Occipital lobe (tissue), 2 donors: ENCODE results near the gene OXLD1. TPM values are rescaled to one million over a fixed set of nuclear protein-coding genes. Genes with fewer than 3 reads are reported as not detected.

Experiments
- DNase-seq: peaks from one replicate; lab custom pipeline; 2025; lab: John Stamatoyannopoulos, UW
- total RNA-seq: library from RNA; depleted of rRNA; stranded (reverse); fragments of >200 nt; gene quantifications from one replicate; pipeline ENCODE4 v1.2.3, GENCODE V29; 2014

Gene OXLD1
- total RNA-seq, 1 donor from 2014 or later = 5.5 TPM

GRCh38 chr17:81655378-81656117 is 10.9 kb downstream of the OXLD1 start:
- no peak for DNase-seq

- no peak for DNase-seq
Measured at GRCh38 chr17:81652906-81653771, 13.3 kb downstream of the OXLD1 start.

GRCh38 chr17:81651692-81652091 is 14.7 kb downstream of the OXLD1 start:
- no peak for DNase-seq

GRCh38 chr17:81650951-81651350 is 15.5 kb downstream of the OXLD1 start:
- DNase-seq = no peak

- DNase-seq = no peak
Measured at GRCh38 chr17:81648707-81649085, 17.7 kb downstream of the OXLD1 start.

GRCh38 chr17:81648013-81648706 is 18.2 kb downstream of the OXLD1 start:
- no peak for DNase-seq

GRCh38 chr17:81647640-81648012 is 18.8 kb downstream of the OXLD1 start:
- DNase-seq = no peak

GRCh38 chr17:81646869-81647600 is 19.4 kb downstream of the OXLD1 start:
- no peak for DNase-seq

- no peak for DNase-seq
Measured at GRCh38 chr17:81644976-81645952, 21.1 kb downstream of the OXLD1 start.

- no peak for DNase-seq
Measured at GRCh38 chr17:81644496-81644895, 21.9 kb downstream of the OXLD1 start.

GRCh38 chr17:81641825-81642489 is 24.4 kb downstream of the OXLD1 start:
- DNase-seq = no peak

- no peak for DNase-seq
Measured at GRCh38 chr17:81640011-81640410, 26.4 kb downstream of the OXLD1 start.

GRCh38 chr17:81638683-81639082 is 27.7 kb downstream of the OXLD1 start:
- no peak for DNase-seq

- peak; percentile 69 for DNase-seq
Measured at GRCh38 chr17:81636505-81637288, 29.7 kb downstream of the OXLD1 start, which contains the start of the genes NPLOC4 and TSPAN10. TSS of gene NPLOC4 (minus strand) at chr17:81637112. CDS start at chr17:81636930, 182 bp downstream. TSS of gene TSPAN10 (plus strand) at chr17:81637196. CDS start at chr17:81642413, 5,217 bp downstream.

- no peak for DNase-seq
Measured at GRCh38 chr17:81635973-81636504, 30.4 kb downstream of the OXLD1 start.

GRCh38 chr17:81635431-81635830 is 31.0 kb downstream of the OXLD1 start:
- no peak for DNase-seq

GRCh38 chr17:81631482-81631881 is 34.9 kb downstream of the OXLD1 start:
- no peak for DNase-seq

- no peak for DNase-seq
Measured at GRCh38 chr17:81630274-81630673, 36.1 kb downstream of the OXLD1 start.
